HepG2 (cell line): ENCODE data around the gene APOM. TPM values are rescaled to one million over a fixed set of nuclear protein-coding genes. Genes with fewer than 3 reads are reported as not detected.

Source experiments
- ATF7 ChIP-seq, 2 experiments: fragments of 450-650 bp in 1 of 2; sonication (generic) in 1 of 2; formaldehyde crosslinking in 1 of 2; IDR thresholded peaks; 2 replicates each; pipeline versions ENCODE4 v1.4.0 to v1.6.1; 2016 to 2020; ENCODE audit warnings: antibody characterized with exemption in 1 of 2, mild to moderate bottlenecking in 1 of 2, missing genetic modification reagents in 1 of 2
- DPF2 ChIP-seq: sonication (generic); formaldehyde crosslinking; IDR thresholded peaks from 2 replicates; pipeline ENCODE4 v1.4.0; 2020; ENCODE audit warnings: mild to moderate bottlenecking, low read depth, missing genetic modification reagents, borderline replicate concordance
- GLI4 ChIP-seq: sonication (generic); formaldehyde crosslinking; IDR thresholded peaks from 2 replicates; pipeline ENCODE4 v1.5.1; 2020; ENCODE audit warnings: missing genetic modification reagents, mild to moderate bottlenecking, moderate library complexity, borderline replicate concordance
- HDAC6 ChIP-seq: fragments of 200-600 bp; sonication (generic); IDR thresholded peaks from 2 replicates; pipeline ENCODE4 v1.7.0; 2017; ENCODE audit warnings: mild to moderate bottlenecking, antibody characterized with exemption, low read length, low read depth
- IRF2 ChIP-seq: IDR thresholded peaks from 2 replicates; pipeline ENCODE4 v1.6.1; 2018; ENCODE audit warnings: missing genetic modification reagents, missing compliant biosample characterization
- KLF15 ChIP-seq: sonication (generic); formaldehyde crosslinking; IDR thresholded peaks from 2 replicates; pipeline ENCODE4 v1.8.1; 2023; ENCODE audit warnings: borderline replicate concordance, mild to moderate bottlenecking, inconsistent platforms, missing genetic modification reagents, mixed read lengths
- MAFF ChIP-seq: IDR thresholded peaks from 2 replicates; pipeline ENCODE4 v1.6.1; 2011; ENCODE audit warnings: low read depth, low read length, improper control_type of control experiment
- SAFB2 ChIP-seq: sonication (generic); formaldehyde crosslinking; IDR thresholded peaks from 2 replicates; pipeline ENCODE4 v1.5.1; 2020; ENCODE audit warnings: missing genetic modification reagents, low read depth, mild to moderate bottlenecking, borderline replicate concordance
- SMAD1 ChIP-seq: sonication (generic); formaldehyde crosslinking; IDR thresholded peaks from 2 replicates; pipeline ENCODE4 v1.4.0; 2020; ENCODE audit warnings: missing genetic modification reagents, low read depth, mild to moderate bottlenecking, borderline replicate concordance
- SRSF9 ChIP-seq: fragments of 200-400 bp; formaldehyde crosslinking; IDR thresholded peaks from 2 replicates; pipeline ENCODE4 v1.6.1; 2018; ENCODE audit warnings: borderline replicate concordance, mild to moderate bottlenecking, low read depth, low read length; ENCODE audit not compliant: insufficient read depth, poor library complexity, severe bottlenecking
- ZNF124 ChIP-seq: sonication (generic); formaldehyde crosslinking; IDR thresholded peaks from 2 replicates; pipeline ENCODE4 v1.4.0; 2020; ENCODE audit warnings: missing genetic modification reagents
- ZNF563 ChIP-seq: sonication (generic); formaldehyde crosslinking; IDR thresholded peaks from 2 replicates; pipeline ENCODE4 v1.8.0; 2022; ENCODE audit warnings: mild to moderate bottlenecking, moderate library complexity, missing genetic modification reagents
- polyA plus RNA-seq, 8 experiments: library from polyadenylated mRNA; depleted of rRNA in 3 of 8; stranded (reverse) in 7 of 8; unstranded in 1 of 8; fragments of >200 nt; fragmentation: Illumina TruSeq in 4 of 8; extraction: Trizol in 4 of 8; gene quantifications; 2 replicates each; pipeline versions ENCODE4 v1.2.1 to v1.2.3, GENCODE V29; 2011 to 2016; ENCODE audit warnings: low read depth in 4 of 8, missing spikeins in 1 of 8, mixed read lengths in 1 of 8; ENCODE audit not compliant: insufficient read depth in 1 of 8
- total RNA-seq, 5 experiments: library from RNA; depleted of rRNA; stranded (reverse); fragments of >200 nt; fragmentation: Illumina TruSeq; extraction: Trizol; gene quantifications; 2 replicates each; pipeline ENCODE4 v1.2.3, GENCODE V29; 2016; ENCODE audit warnings: low read depth in 1 of 5
- TF ChIP-seq, protein P1 (sequence below): sonication (generic); formaldehyde crosslinking; conservative IDR thresholded peaks from 2 replicates; pipeline ENCODE4 v1.4.0; 2020; ENCODE audit warnings: missing genetic modification reagents
- TF ChIP-seq, protein P2 (sequence below), 2 experiments: sonication (generic) in 1 of 2; formaldehyde crosslinking in 1 of 2; IDR thresholded peaks; 2 replicates each; pipeline versions ENCODE4 v1.5.1 to v1.6.1; 2011 to 2020; ENCODE audit warnings: borderline replicate concordance in 1 of 2, low read depth in 1 of 2, low read length in 1 of 2, mild to moderate bottlenecking in 1 of 2, missing genetic modification reagents in 1 of 2, moderate library complexity in 1 of 2

APOM gene
- total and polyA plus RNA-seq, 2 of the 13 experiments (the other 11 are each of a cell fraction or from before 2014, with no cell fraction given): 98.2 to 1,140 TPM

DNA sequence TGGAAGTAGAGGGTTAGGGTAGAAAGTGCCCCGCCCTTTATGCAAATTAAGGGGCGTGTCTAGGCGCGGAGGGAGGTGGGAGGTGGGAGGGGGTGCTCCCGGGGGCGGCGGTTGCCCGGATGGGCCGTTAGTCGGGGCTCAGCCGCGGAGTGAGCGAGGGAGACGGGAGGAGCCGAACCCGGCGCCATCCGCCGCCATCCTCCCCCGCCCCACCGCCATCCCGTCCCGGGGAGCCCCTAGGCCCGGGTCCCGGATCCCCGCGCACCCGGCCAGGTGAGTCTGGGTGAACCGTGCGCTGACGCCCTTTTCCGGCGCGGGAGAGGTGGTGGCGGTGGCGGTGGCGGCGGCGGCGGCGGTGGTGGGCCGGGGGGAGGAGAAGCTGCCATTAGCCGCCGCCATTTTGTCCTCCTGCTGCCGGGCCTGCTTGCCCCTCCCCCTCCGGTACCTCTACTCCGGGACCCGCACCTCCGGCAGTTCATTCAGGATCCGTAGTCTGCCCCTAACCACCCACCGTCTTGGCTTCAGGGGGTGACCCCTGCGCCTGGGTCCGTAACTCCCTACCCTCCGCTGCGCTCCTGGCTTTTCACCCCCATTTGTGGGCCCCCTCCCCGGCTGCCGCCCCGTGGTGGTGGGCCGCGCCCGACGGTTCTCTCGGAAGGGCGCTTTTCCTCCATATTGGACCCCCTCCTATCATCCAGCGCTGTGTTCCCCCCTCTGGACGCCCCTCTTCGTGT is 34.9 kb upstream of the APOM start, which contains the start of gene PRRC2A (continued):
- TF ChIP-seq, protein P1, sequence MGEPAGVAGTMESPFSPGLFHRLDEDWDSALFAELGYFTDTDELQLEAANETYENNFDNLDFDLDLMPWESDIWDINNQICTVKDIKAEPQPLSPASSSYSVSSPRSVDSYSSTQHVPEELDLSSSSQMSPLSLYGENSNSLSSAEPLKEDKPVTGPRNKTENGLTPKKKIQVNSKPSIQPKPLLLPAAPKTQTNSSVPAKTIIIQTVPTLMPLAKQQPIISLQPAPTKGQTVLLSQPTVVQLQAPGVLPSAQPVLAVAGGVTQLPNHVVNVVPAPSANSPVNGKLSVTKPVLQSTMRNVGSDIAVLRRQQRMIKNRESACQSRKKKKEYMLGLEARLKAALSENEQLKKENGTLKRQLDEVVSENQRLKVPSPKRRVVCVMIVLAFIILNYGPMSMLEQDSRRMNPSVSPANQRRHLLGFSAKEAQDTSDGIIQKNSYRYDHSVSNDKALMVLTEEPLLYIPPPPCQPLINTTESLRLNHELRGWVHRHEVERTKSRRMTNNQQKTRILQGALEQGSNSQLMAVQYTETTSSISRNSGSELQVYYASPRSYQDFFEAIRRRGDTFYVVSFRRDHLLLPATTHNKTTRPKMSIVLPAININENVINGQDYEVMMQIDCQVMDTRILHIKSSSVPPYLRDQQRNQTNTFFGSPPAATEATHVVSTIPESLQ (CRISPR knock-in tag): 0 out of 2 replicates have a peak, but pooled peaks have one; percentile 1
- no peak for TF ChIP-seq ATF7 (IDR thresholded peaks at IDR 0.05)
- TF ChIP-seq ATF7 (CRISPR knock-in tag; IDR thresholded peaks at IDR 0.05): peak; percentile 25; the same call in 1 of the 2 replicates
- peak; percentile 30; the same call in 1 of the 2 replicates for TF ChIP-seq SMAD1 (CRISPR knock-in tag)
- TF ChIP-seq GLI4: no peak; the same call in 1 of the 2 replicates
- TF ChIP-seq HDAC6: no peak
- 0 out of 2 replicates have a peak, but pooled peaks have one; percentile 20 for TF ChIP-seq KLF15 (CRISPR knock-in tag)
- TF ChIP-seq ZNF124 (CRISPR knock-in tag): no peak
- TF ChIP-seq IRF2 (CRISPR knock-in tag): no peak
- TF ChIP-seq, protein P2, sequence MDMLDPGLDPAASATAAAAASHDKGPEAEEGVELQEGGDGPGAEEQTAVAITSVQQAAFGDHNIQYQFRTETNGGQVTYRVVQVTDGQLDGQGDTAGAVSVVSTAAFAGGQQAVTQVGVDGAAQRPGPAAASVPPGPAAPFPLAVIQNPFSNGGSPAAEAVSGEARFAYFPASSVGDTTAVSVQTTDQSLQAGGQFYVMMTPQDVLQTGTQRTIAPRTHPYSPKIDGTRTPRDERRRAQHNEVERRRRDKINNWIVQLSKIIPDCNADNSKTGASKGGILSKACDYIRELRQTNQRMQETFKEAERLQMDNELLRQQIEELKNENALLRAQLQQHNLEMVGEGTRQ (IDR thresholded peaks at IDR 0.05; ENCODE audit: low read depth, low read length): no peak
- TF ChIP-seq, protein P2 (CRISPR knock-in tag; IDR thresholded peaks at IDR 0.05; ENCODE audit: borderline replicate concordance): no peak
- TF ChIP-seq ZNF563 (CRISPR knock-in tag): peak; percentile 69; the same call in 1 of the 2 replicates
- TF ChIP-seq SRSF9: no peak
- TF ChIP-seq SAFB2 (CRISPR knock-in tag): peak; percentile 54; the same call in 1 of the 2 replicates
- no peak for TF ChIP-seq DPF2 (CRISPR knock-in tag)
- TF ChIP-seq MAFF: no peak
